H1 (cell line): ENCODE data around the gene HYAL1. TPM values are rescaled to one million over a fixed set of nuclear protein-coding genes. Genes with fewer than 3 reads are reported as not detected.

Experiments
- CTCF ChIA-PET: fragments of 300-600 bp; sonication (Branson Sonifier 250); formaldehyde crosslinking; loops from one replicate; lab custom pipeline; 2021; ENCODE audit not compliant: partially characterized antibody; lab: Charles Lee
- POLR2A ChIA-PET: fragments of 300-600 bp; sonication (Branson Sonifier 250); formaldehyde crosslinking; loops from one replicate; lab custom pipeline; 2021; ENCODE audit warnings: inconsistent platforms; ENCODE audit not compliant: partially characterized antibody; lab: Charles Lee
- DNase-seq, 2 experiments: peaks; one replicate each; pipeline versions ENCODE4 v3.0.0 to v3.0.0-alpha.2; 2010 to 2022; ENCODE audit warnings: low spot score in 2 of 2, low read depth in 1 of 2, mixed read lengths in 1 of 2
- FAIRE-seq: peaks from 2 replicates; lab custom pipeline; 2011; peaks lifted over from hg19 to GRCh38; lab: Jason Lieb, UNC
- H2AFZ ChIP-seq: 2 replicates; pipeline ENCODE4 v1.8.1; 2012; ENCODE audit warnings: low read length, inconsistent platforms
- H2AK5ac ChIP-seq: 2 replicates; pipeline ENCODE4 v1.6.1; 2013; ENCODE audit warnings: low read depth, low read length
- H2BK120ac ChIP-seq: replicated peaks from 2 replicates; pipeline ENCODE3; 2013; ENCODE audit warnings: low read depth, low read length, inconsistent platforms
- H2BK12ac ChIP-seq: 2 replicates; pipeline ENCODE4 v1.6.1; 2013; ENCODE audit warnings: low read depth, low read length
- H2BK15ac ChIP-seq: 2 replicates; pipeline ENCODE4 v1.6.1; 2013; ENCODE audit warnings: low read length
- H2BK20ac ChIP-seq: 2 replicates; pipeline ENCODE4 v1.6.1; 2013; ENCODE audit warnings: low read length
- H2BK5ac ChIP-seq: 2 replicates; pipeline ENCODE4 v1.6.1; 2013; ENCODE audit warnings: low read depth, low read length
- H3K14ac ChIP-seq: 2 replicates; pipeline ENCODE4 v1.6.1; 2013; ENCODE audit warnings: inconsistent platforms; ENCODE audit not compliant: insufficient read length
- H3K18ac ChIP-seq: 2 replicates; pipeline ENCODE4 v1.6.1; 2013; ENCODE audit warnings: low read length; ENCODE audit errors: extremely low read depth
- H3K23ac ChIP-seq: 2 replicates; pipeline ENCODE4 v1.6.1; 2013; ENCODE audit warnings: inconsistent platforms; ENCODE audit not compliant: insufficient read length
- H3K23me2 ChIP-seq: 2 replicates; pipeline ENCODE4 v1.6.1; 2013; ENCODE audit warnings: low read depth, low read length
- H3K27ac ChIP-seq: 2 replicates; pipeline ENCODE4 v1.6.1; 2011; ENCODE audit warnings: low read depth, low read length, inconsistent platforms
- H3K27me3 ChIP-seq, 4 experiments: replicated peaks in 1 of 4; 1 replicate in 1 of 4; 2 replicates in 3 of 4; pipeline versions ENCODE4 v1.6.1 to v1.8.1; 2011 to 2013; ENCODE audit warnings: low read length in 3 of 4, mild to moderate bottlenecking in 3 of 4, inconsistent platforms in 2 of 4, mixed read lengths in 2 of 4, moderate library complexity in 1 of 4; ENCODE audit not compliant: control insufficient read depth in 3 of 4, insufficient read depth in 3 of 4; ENCODE audit errors: extremely low read depth in 1 of 4
- H3K36me3 ChIP-seq, 4 experiments: 2 replicates each; pipeline versions ENCODE4 v1.6.1 to v1.8.1; 2011 to 2013; ENCODE audit warnings: mild to moderate bottlenecking in 4 of 4, low read length in 3 of 4, moderate library complexity in 2 of 4, control low read depth in 1 of 4, inconsistent platforms in 1 of 4; ENCODE audit not compliant: insufficient read depth in 4 of 4, control insufficient read depth in 2 of 4
- H3K4ac ChIP-seq: replicated peaks from 2 replicates; pipeline ENCODE3; 2013; ENCODE audit warnings: low read length, low read depth, mixed read lengths, inconsistent platforms; ENCODE audit not compliant: insufficient read length
- H3K4me1 ChIP-seq, 4 experiments: replicated peaks in 1 of 4; 1 replicate in 1 of 4; 2 replicates in 3 of 4; pipeline versions ENCODE4 v1.6.1 to v1.8.1; 2011 to 2013; ENCODE audit warnings: low read length in 3 of 4, inconsistent platforms in 2 of 4, mixed read lengths in 1 of 4; ENCODE audit not compliant: insufficient read depth in 4 of 4, control insufficient read depth in 3 of 4
- H3K4me2 ChIP-seq, 2 experiments: 2 replicates each; pipeline versions ENCODE4 v1.6.1 to v1.8.1; 2011 to 2013; ENCODE audit warnings: low read depth in 2 of 2, low read length in 2 of 2, control low read depth in 1 of 2, inconsistent platforms in 1 of 2, mild to moderate bottlenecking in 1 of 2; ENCODE audit not compliant: insufficient read depth in 1 of 2
- H3K4me3 ChIP-seq, 4 experiments: fragments of 200-600, 300-600 bp in 1 of 4; sonication (generic), shearing (Covaris generic), sonication (Bioruptor Twin) in 1 of 4; 2 replicates each; pipeline versions ENCODE4 v1.5.1 to v1.8.1; 2011 to 2016; ENCODE audit warnings: low read length in 4 of 4, low read depth in 3 of 4, control low read depth in 2 of 4, inconsistent platforms in 2 of 4, mild to moderate bottlenecking in 2 of 4, mixed read lengths in 1 of 4, moderate library complexity in 1 of 4; ENCODE audit not compliant: insufficient read depth in 2 of 4; ENCODE audit errors: extremely low read depth in 1 of 4
- H3K56ac ChIP-seq: replicated peaks from 2 replicates; pipeline ENCODE3; 2013; ENCODE audit warnings: low read depth, mild to moderate bottlenecking, mixed read lengths, low read length, inconsistent platforms; ENCODE audit not compliant: insufficient read length
- H3K79me1 ChIP-seq: 2 replicates; pipeline ENCODE4 v1.6.1; 2013; ENCODE audit warnings: low read depth, low read length, control low read depth
- H3K79me2 ChIP-seq, 2 experiments: 2 replicates each; pipeline versions ENCODE4 v1.6.1 to v1.8.1; 2012 to 2013; ENCODE audit warnings: low read length in 2 of 2, mild to moderate bottlenecking in 2 of 2, inconsistent platforms in 1 of 2; ENCODE audit not compliant: insufficient read depth in 2 of 2, control insufficient read depth in 1 of 2
- H3K9ac ChIP-seq, 4 experiments: replicated peaks in 1 of 4; 1 replicate in 1 of 4; 2 replicates in 3 of 4; pipeline versions ENCODE4 v1.6.1 to v1.8.1; 2011 to 2013; ENCODE audit warnings: low read depth in 3 of 4, low read length in 3 of 4, control low read depth in 2 of 4, mild to moderate bottlenecking in 2 of 4, moderate library complexity in 2 of 4, inconsistent platforms in 1 of 4; ENCODE audit errors: extremely low read depth in 1 of 4
- H3K9me3 ChIP-seq, 2 experiments: 2 replicates each; pipeline versions ENCODE4 v1.6.1 to v1.8.1; 2012 to 2013; ENCODE audit warnings: mild to moderate bottlenecking in 2 of 2, moderate library complexity in 2 of 2, control low read depth in 1 of 2, inconsistent platforms in 1 of 2, low read depth in 1 of 2, low read length in 1 of 2, mixed read lengths in 1 of 2; ENCODE audit not compliant: insufficient read depth in 2 of 2
- H4K20me1 ChIP-seq, 2 experiments: replicated peaks in 1 of 2; 2 replicates each; pipeline versions ENCODE3 to v1.8.1; 2011 to 2013; ENCODE audit warnings: inconsistent platforms in 2 of 2, low read length in 2 of 2, mild to moderate bottlenecking in 1 of 2; ENCODE audit not compliant: insufficient read depth in 2 of 2, control insufficient read depth in 1 of 2
- H4K5ac ChIP-seq: 2 replicates; pipeline ENCODE4 v1.6.1; 2013; ENCODE audit warnings: low read length, low read depth, mixed read lengths, inconsistent platforms; ENCODE audit not compliant: insufficient read length
- H4K8ac ChIP-seq: 2 replicates; pipeline ENCODE4 v1.8.0; 2013; ENCODE audit warnings: mild to moderate bottlenecking, moderate library complexity, low read length, inconsistent platforms; ENCODE audit not compliant: insufficient read depth; ENCODE audit errors: extremely low read depth
- H4K91ac ChIP-seq: replicated peaks from 2 replicates; pipeline ENCODE3; 2013; ENCODE audit warnings: low read length, mixed read lengths, inconsistent platforms; ENCODE audit not compliant: insufficient read length
- ASH2L ChIP-seq: fragments of 200-600, 300-600 bp; sonication (generic); IDR thresholded peaks from one replicate; pipeline ENCODE4 v1.7.1; 2017; ENCODE audit warnings: low read length
- PHF8 ChIP-seq: fragments of 200-600 bp; sonication (generic); conservative IDR thresholded peaks from 2 replicates; pipeline ENCODE4 v1.7.1; 2012; ENCODE audit warnings: low read depth, mild to moderate bottlenecking, inconsistent platforms, low read length, moderate library complexity
- RXRA ChIP-seq: IDR thresholded peaks from 2 replicates; pipeline ENCODE4 v1.6.1; 2011; ENCODE audit warnings: low read depth, mild to moderate bottlenecking, low read length, moderate library complexity; ENCODE audit not compliant: insufficient read depth
- WGBS, 2 experiments: shearing (Covaris generic) in 1 of 2; methylation state at CpG; one replicate each; pipeline versions ENCODE4 v1.1.6 to v1.1.7; 2013 to 2015; ENCODE audit warnings: low lambda C conversion rate in 2 of 2, mixed read lengths in 2 of 2, inconsistent platforms in 1 of 2, low coverage in 1 of 2, missing lambda C conversion rate in 1 of 2; ENCODE audit not compliant: insufficient replicate concordance in 2 of 2, insufficient coverage in 1 of 2, insufficient read length in 1 of 2; ENCODE audit errors: extremely low coverage in 1 of 2, missing lambda C conversion rate in 1 of 2; 5-methylcytosine and 5-hydroxymethylcytosine counted together
- polyA plus RNA-seq, 7 experiments: library from polyadenylated mRNA; depleted of rRNA in 3 of 7; stranded (reverse) in 5 of 7; unstranded in 2 of 7; fragments of >200 nt in 5 of 7; fragments of 200-250 nt in 2 of 7; gene quantifications; 1 replicate in 5 of 7; 2 replicates in 1 of 7; 4 replicates in 1 of 7; pipeline versions ENCODE4 v1.2.1 to v1.2.3, GENCODE V29; 2011 to 2013; ENCODE audit warnings: missing spikeins in 2 of 7, mixed read lengths in 2 of 7
- total RNA-seq: library from RNA; stranded (reverse); fragmentation: NEBNext Ultra II Directional; extraction: Animal tissue kit (Norgen Biotek cat#: 25700); gene quantifications from 2 replicates; pipeline ENCODE4 v1.2.1, GENCODE V29; 2021

The HYAL1 gene
- total and polyA plus RNA-seq, 2 of the 8 experiments (the other 6 are each of a cell fraction or from before 2014, with no cell fraction given), result 2.0 to 5.4 TPM

DNA sequence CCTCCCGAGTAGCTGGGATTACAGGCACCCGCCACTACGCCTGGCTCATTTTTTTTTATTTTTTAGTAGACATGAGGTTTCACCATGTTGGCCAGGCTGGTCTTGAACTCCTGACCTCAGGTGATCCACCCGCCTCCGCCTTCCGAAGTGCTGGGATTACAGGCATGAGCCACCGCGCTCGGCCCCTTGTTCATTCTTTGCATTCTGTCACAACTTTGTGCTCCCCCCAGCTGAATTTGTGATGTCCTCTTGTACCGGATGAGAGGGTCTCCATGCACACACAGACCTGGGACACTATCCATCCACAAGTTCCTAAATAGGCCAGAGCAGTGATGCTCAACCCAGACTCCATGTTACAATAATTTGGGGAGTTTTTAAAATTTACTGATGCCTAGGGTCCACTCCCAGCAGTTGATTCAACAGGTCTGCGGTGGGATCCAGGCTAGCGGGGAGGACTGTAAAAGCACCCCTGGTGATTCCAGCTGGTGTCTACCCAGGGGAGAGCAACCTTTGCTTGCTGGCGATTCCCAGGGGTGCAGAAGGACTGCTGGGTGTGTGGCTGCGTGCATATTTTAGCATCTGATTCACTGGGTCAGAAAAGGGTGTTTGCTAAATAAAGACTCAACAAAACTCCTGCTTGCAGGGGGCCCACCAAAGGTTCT lies 36.2 kb upstream of the HYAL1 start:
- Histone ChIP-seq H2AK5ac (no peak overlapping the region), H3K27ac (no peak overlapping the region), H3K23me2 (peaks cover 18% of the 10 kb centered on the region), H3K23ac (no peak overlapping the region), H2BK5ac (no peak overlapping the region), H3K9me3 (no peaks in the 10 kb centered on the region), H2BK15ac (no peak overlapping the region), H3K4me3 (peak overlapping the region in 1 of 4 experiments; percentile 63; a peak in 4 of 8 replicates), H3K36me3 (no peaks in the 10 kb centered on the region), H3K4me2 (peak overlapping the region; percentile 65 to 87; a peak in 3 of 4 replicates), H2BK120ac (no peak overlapping the region), H4K20me1 (peaks cover 0 to 6% of the 10 kb centered on the region in 2 experiments), H3K4ac (no peak overlapping the region), H4K5ac (no peak overlapping the region), H3K14ac (no peak overlapping the region), H2AFZ (no peak overlapping the region), H2BK12ac (no peak overlapping the region), H3K27me3 (peaks cover 20 to 57% (median 44%) of the 10 kb centered on the region in 4 experiments), H3K18ac (no peak overlapping the region), H3K79me1 (peaks cover 3% of the 10 kb centered on the region; the same call in 1 of the 2 replicates), H2BK20ac (no peak overlapping the region), H3K9ac (no peak overlapping the region), H3K79me2 (peaks cover 0 to 19% of the 10 kb centered on the region in 2 experiments; a peak in 2 of 4 replicates), H3K56ac (no peak overlapping the region), H4K8ac (no peak overlapping the region), H4K91ac (no peak overlapping the region), H3K4me1 (peaks cover 0 to 19% (median 14%) of the 10 kb centered on the region in 4 experiments; a peak in 5 of 7 replicates)
- CTCF ChIA-PET, result interaction anchor here (0.7 to 7.7 kb wide), 3 partner anchors 8 to 17 kb away, joined by 3 to 60 read pairs (median 21); partner anchors contain the start of gene HYAL2
- FAIRE-seq (no peak), DNase-seq (no peak)
- POLR2A ChIA-PET, result interaction anchor here (0.6 to 3.3 kb wide), 7 partner anchors 10 to 665 kb away, joined by 3 to 17 read pairs (median 4); partner anchors contain the start of genes CYB561D2, HYAL2, NPRL2 and TUSC2
- TF ChIP-seq ASH2L, result no peak
- no peak for TF ChIP-seq RXRA
- TF ChIP-seq PHF8, result no peak
- WGBS, 2 experiments, result 84% methylated on average over 12 of the region's 14 CpGs; no CpG with 5 or more reads in 1 of the 2 experiments
